ENCODE data around the gene CST3. TPM values are rescaled to one million over a fixed set of nuclear protein-coding genes. Genes with fewer than 3 reads are reported as not detected.

The CST3 gene
- total and polyA plus RNA-seq, 2 of the 8 experiments (the other 6 are each of a cell fraction or from before 2014, with no cell fraction given) = 53.2 to 184 TPM

DNA sequence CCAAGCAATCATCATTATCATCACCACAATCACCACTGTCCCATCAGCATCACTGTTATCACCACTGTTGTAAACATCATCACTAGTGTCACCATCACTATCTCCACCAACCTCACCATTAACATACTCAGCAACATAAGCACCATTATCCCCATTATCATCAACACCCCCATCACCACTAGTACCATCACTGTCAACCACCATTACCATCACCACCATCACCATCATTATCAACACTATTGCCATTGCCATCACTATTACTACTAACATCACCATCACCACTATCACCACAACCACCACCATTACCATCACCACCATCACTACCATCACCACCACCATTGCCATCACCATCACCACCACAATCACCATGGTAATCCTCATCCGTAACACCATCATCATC is 31.6 kb upstream of the CST3 start (continued):
- TF ChIP-seq, protein P1, sequence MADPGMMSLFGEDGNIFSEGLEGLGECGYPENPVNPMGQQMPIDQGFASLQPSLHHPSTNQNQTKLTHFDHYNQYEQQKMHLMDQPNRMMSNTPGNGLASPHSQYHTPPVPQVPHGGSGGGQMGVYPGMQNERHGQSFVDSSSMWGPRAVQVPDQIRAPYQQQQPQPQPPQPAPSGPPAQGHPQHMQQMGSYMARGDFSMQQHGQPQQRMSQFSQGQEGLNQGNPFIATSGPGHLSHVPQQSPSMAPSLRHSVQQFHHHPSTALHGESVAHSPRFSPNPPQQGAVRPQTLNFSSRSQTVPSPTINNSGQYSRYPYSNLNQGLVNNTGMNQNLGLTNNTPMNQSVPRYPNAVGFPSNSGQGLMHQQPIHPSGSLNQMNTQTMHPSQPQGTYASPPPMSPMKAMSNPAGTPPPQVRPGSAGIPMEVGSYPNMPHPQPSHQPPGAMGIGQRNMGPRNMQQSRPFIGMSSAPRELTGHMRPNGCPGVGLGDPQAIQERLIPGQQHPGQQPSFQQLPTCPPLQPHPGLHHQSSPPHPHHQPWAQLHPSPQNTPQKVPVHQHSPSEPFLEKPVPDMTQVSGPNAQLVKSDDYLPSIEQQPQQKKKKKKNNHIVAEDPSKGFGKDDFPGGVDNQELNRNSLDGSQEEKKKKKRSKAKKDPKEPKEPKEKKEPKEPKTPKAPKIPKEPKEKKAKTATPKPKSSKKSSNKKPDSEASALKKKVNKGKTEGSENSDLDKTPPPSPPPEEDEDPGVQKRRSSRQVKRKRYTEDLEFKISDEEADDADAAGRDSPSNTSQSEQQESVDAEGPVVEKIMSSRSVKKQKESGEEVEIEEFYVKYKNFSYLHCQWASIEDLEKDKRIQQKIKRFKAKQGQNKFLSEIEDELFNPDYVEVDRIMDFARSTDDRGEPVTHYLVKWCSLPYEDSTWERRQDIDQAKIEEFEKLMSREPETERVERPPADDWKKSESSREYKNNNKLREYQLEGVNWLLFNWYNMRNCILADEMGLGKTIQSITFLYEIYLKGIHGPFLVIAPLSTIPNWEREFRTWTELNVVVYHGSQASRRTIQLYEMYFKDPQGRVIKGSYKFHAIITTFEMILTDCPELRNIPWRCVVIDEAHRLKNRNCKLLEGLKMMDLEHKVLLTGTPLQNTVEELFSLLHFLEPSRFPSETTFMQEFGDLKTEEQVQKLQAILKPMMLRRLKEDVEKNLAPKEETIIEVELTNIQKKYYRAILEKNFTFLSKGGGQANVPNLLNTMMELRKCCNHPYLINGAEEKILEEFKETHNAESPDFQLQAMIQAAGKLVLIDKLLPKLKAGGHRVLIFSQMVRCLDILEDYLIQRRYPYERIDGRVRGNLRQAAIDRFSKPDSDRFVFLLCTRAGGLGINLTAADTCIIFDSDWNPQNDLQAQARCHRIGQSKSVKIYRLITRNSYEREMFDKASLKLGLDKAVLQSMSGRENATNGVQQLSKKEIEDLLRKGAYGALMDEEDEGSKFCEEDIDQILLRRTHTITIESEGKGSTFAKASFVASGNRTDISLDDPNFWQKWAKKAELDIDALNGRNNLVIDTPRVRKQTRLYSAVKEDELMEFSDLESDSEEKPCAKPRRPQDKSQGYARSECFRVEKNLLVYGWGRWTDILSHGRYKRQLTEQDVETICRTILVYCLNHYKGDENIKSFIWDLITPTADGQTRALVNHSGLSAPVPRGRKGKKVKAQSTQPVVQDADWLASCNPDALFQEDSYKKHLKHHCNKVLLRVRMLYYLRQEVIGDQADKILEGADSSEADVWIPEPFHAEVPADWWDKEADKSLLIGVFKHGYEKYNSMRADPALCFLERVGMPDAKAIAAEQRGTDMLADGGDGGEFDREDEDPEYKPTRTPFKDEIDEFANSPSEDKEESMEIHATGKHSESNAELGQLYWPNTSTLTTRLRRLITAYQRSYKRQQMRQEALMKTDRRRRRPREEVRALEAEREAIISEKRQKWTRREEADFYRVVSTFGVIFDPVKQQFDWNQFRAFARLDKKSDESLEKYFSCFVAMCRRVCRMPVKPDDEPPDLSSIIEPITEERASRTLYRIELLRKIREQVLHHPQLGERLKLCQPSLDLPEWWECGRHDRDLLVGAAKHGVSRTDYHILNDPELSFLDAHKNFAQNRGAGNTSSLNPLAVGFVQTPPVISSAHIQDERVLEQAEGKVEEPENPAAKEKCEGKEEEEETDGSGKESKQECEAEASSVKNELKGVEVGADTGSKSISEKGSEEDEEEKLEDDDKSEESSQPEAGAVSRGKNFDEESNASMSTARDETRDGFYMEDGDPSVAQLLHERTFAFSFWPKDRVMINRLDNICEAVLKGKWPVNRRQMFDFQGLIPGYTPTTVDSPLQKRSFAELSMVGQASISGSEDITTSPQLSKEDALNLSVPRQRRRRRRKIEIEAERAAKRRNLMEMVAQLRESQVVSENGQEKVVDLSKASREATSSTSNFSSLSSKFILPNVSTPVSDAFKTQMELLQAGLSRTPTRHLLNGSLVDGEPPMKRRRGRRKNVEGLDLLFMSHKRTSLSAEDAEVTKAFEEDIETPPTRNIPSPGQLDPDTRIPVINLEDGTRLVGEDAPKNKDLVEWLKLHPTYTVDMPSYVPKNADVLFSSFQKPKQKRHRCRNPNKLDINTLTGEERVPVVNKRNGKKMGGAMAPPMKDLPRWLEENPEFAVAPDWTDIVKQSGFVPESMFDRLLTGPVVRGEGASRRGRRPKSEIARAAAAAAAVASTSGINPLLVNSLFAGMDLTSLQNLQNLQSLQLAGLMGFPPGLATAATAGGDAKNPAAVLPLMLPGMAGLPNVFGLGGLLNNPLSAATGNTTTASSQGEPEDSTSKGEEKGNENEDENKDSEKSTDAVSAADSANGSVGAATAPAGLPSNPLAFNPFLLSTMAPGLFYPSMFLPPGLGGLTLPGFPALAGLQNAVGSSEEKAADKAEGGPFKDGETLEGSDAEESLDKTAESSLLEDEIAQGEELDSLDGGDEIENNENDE (IDR thresholded peaks at IDR 0.05; ENCODE audit: insufficient replicate concordance, low read length) = no peak
- TF ChIP-seq TBP (IDR thresholded peaks at IDR 0.05; ENCODE audit: low read depth, low read length) = no peak
- TF ChIP-seq CEBPB (IDR thresholded peaks at IDR 0.05; ENCODE audit: low read depth, low read length) = no peak
- TF ChIP-seq BCL11A (IDR thresholded peaks at IDR 0.05; ENCODE audit: low read depth in 2 of 2, low read length in 2 of 2) = no peak
- TF ChIP-seq POLR2A (IDR thresholded peaks at IDR 0.05; ENCODE audit: control extremely low read depth in 1 of 2, low read depth in 2 of 2, low read length in 2 of 2) = no peak
- TF ChIP-seq JUND (IDR thresholded peaks at IDR 0.05; ENCODE audit: low read length) = no peak
- TF ChIP-seq RAD21 (IDR thresholded peaks at IDR 0.05 in 1 of 2, conservative IDR thresholded peaks at IDR 0.05 in 1 of 2; ENCODE audit: low read depth in 2 of 2, low read length in 2 of 2) = no peak
- no peak for TF ChIP-seq POU5F1 (IDR thresholded peaks at IDR 0.05; ENCODE audit: low read depth, low read length)
- no peak for TF ChIP-seq EGR1 (IDR thresholded peaks at IDR 0.05; ENCODE audit: borderline replicate concordance, low read depth, low read length)

All from H1 (cell line).